Fibroblast of the aortic adventitia (primary cell): ENCODE data around the gene MGLL. TPM values are rescaled to one million over a fixed set of nuclear protein-coding genes. Genes with fewer than 3 reads are reported as not detected.
A peak's percentile ranks its signal among the peaks of the same experiment; 100 is the strongest.

Experiments used
- DNase-seq: peaks from one replicate; pipeline ENCODE4 v3.0.0-alpha.2; 2010; ENCODE audit warnings: low read depth
- H3K4me3 ChIP-seq: 2 replicates; pipeline ENCODE4 v1.5.1; 2011; ENCODE audit warnings: low read depth, mild to moderate bottlenecking, control low read depth, low read length, moderate library complexity
- CTCF ChIP-seq: IDR thresholded peaks from 2 replicates; pipeline ENCODE4 v1.5.1; 2011; ENCODE audit warnings: mild to moderate bottlenecking, low read length, control low read depth, inconsistent platforms; ENCODE audit not compliant: insufficient read depth
- total RNA-seq: library from RNA; depleted of rRNA; stranded (reverse); fragments of >200 nt; gene quantifications from 2 replicates; pipeline ENCODE4 v1.2.3, GENCODE V29; 2012; ENCODE audit warnings: low replicate concordance

MGLL gene
- total RNA-seq, 1 donor = 25.8 TPM

- TF ChIP-seq CTCF = peak; percentile 9
- H3K4me3 ChIP-seq = no peak overlapping the region
- peak; percentile 90 for DNase-seq
Measured at GRCh38 chr3:127747751-127748521, 74.4 kb downstream of the MGLL start.

- no peak overlapping the region for H3K4me3 ChIP-seq
- no peak for TF ChIP-seq CTCF
- DNase-seq = no peak
Measured at GRCh38 chr3:127747066-127747465, 75.2 kb downstream of the MGLL start.

- DNase-seq = no peak
- TF ChIP-seq CTCF = peak; percentile 24
- H3K4me3 ChIP-seq = no peak overlapping the region
Measured at GRCh38 chr3:127746400-127747057, 75.8 kb downstream of the MGLL start.

GRCh38 chr3:127745656-127746399 lies 76.5 kb downstream of the MGLL start:
- DNase-seq = no peak
- no peak overlapping the region for H3K4me3 ChIP-seq
- TF ChIP-seq CTCF = no peak

- H3K4me3 ChIP-seq = no peak overlapping the region
- DNase-seq = no peak
- TF ChIP-seq CTCF = no peak
Measured at GRCh38 chr3:127744875-127745274, 77.4 kb downstream of the MGLL start.

- no peak overlapping the region for H3K4me3 ChIP-seq
- DNase-seq = no peak
- TF ChIP-seq CTCF = no peak
Measured at GRCh38 chr3:127744253-127744815, 78.0 kb downstream of the MGLL start.
